Measurements from ENCODE around the gene CCR1.
"Not testable (repeated sequence)": the region's sequence is repeated elsewhere in the genome, so short reads cannot be mapped to it uniquely, and the experiment has no call there.

DNA sequence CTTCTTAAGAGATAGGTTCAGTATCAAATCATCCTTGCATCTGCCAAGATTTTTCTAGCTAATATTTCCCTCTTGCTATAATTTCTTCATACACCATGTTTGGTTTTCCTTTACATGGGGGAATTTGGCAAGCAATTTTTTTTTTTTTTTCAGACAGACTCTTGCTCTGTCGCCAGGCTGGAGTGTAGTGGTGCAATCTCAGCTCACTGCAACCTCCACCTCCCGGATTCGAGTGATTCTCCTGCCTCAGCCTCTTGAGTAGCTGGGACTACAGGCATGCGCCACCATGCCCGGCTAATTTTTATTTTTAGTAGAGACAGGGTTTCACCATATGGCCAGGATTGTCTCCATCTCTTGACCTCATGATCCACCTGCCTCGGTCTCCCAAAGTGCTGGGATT, 599 bp downstream of the CCR1 start:
- TF ChIP-seq, protein P1, sequence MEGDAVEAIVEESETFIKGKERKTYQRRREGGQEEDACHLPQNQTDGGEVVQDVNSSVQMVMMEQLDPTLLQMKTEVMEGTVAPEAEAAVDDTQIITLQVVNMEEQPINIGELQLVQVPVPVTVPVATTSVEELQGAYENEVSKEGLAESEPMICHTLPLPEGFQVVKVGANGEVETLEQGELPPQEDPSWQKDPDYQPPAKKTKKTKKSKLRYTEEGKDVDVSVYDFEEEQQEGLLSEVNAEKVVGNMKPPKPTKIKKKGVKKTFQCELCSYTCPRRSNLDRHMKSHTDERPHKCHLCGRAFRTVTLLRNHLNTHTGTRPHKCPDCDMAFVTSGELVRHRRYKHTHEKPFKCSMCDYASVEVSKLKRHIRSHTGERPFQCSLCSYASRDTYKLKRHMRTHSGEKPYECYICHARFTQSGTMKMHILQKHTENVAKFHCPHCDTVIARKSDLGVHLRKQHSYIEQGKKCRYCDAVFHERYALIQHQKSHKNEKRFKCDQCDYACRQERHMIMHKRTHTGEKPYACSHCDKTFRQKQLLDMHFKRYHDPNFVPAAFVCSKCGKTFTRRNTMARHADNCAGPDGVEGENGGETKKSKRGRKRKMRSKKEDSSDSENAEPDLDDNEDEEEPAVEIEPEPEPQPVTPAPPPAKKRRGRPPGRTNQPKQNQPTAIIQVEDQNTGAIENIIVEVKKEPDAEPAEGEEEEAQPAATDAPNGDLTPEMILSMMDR (optimal IDR thresholded peaks at IDR 0.05 in 1 of 3, IDR thresholded peaks at IDR 0.05 in 1 of 3, conservative IDR thresholded peaks at IDR 0.05 in 1 of 3; ENCODE audit: extremely low read depth in 1 of 3, insufficient read depth in 2 of 3, low read length in 3 of 3) = not testable (repeated sequence)
- not testable (repeated sequence) for TF ChIP-seq EZH2 (IDR thresholded peaks at IDR 0.05; ENCODE audit: low read length)

All from keratinocyte (primary cell).